Fibroblast of lung (primary cell): ENCODE measurements around the gene DPP10.

Source experiments
- EZH2 ChIP-seq: IDR thresholded peaks from 2 replicates; pipeline ENCODE4 v1.5.1; 2012; ENCODE audit warnings: low read length, control low read depth, mild to moderate bottlenecking; ENCODE audit errors: missing control alignments
- TF ChIP-seq, protein P1 (sequence below), 2 donors: IDR thresholded peaks in 1 of 2; conservative IDR thresholded peaks in 1 of 2; 1 replicate in 1 of 2; 2 replicates in 1 of 2; pipeline ENCODE4 v1.5.1; 2011 to 2012; ENCODE audit warnings: low read length in 2 of 2, control low read depth in 1 of 2, inconsistent platforms in 1 of 2, low read depth in 1 of 2, mild to moderate bottlenecking in 1 of 2

DNA sequence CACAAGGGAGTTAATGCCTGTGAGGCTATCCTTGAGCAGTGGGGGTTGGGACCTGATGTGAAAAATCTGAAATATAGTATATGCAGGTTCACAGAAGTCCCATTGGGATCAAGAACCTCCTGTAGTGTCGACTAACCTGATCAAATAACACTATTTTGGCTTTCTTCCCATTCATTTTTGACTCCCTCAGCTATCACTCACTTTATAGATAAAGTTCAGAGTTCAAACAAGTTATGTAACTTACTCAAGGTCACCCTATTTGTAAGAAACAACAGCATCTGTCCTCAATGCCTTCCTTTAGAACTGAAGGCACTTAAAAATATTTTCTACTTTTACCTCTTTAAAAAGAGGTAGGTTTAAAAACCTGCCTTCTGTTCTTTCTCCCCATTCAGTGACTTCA, 341.6 kb downstream of the DPP10 start:
- TF ChIP-seq, protein P1, sequence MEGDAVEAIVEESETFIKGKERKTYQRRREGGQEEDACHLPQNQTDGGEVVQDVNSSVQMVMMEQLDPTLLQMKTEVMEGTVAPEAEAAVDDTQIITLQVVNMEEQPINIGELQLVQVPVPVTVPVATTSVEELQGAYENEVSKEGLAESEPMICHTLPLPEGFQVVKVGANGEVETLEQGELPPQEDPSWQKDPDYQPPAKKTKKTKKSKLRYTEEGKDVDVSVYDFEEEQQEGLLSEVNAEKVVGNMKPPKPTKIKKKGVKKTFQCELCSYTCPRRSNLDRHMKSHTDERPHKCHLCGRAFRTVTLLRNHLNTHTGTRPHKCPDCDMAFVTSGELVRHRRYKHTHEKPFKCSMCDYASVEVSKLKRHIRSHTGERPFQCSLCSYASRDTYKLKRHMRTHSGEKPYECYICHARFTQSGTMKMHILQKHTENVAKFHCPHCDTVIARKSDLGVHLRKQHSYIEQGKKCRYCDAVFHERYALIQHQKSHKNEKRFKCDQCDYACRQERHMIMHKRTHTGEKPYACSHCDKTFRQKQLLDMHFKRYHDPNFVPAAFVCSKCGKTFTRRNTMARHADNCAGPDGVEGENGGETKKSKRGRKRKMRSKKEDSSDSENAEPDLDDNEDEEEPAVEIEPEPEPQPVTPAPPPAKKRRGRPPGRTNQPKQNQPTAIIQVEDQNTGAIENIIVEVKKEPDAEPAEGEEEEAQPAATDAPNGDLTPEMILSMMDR (conservative IDR thresholded peaks at IDR 0.05 in 1 of 2, IDR thresholded peaks at IDR 0.05 in 1 of 2; ENCODE audit: low read depth in 1 of 2, low read length in 2 of 2) = no peak
- TF ChIP-seq EZH2 = no peak
